ENCODE results near the gene SAMD14.

DNA sequence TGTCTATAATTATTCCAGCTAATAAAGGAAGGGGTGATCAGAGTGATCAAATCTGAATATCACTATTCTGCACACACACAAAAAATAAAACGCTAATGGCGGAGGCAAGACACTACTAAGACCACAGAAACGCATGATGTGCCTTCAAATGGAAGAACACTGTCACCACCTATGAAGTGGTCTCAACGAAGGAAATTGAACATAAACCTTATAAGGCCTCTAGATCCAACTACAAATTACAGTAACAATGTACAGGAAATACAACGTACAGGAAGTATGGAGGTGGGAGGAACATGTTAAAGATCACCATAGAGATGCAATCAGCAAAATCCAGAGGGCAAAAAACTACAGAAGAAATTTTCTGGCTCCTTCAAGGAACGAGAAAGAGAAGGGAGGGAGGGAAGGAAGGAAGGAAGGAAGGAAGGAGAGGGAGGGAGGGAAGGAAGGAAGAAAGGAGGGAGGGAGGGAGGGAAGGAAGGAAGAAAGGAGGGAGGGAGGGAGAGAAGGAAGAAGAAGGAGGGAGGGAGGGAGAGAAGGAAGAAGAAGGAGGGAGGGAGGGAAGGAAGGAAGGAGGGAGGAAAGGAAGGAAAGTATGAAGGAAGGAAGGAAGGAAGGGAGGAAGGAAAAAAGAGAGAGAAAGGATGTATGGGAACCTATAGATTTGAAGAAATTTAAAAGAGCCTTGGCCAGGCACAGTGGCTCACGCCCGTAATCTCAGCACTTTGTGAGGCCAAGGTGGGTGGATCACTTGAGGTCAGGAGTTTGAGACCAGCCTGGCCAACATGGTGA, 32.7 kb upstream of the SAMD14 start:
- TF ChIP-seq CTCF (conservative IDR thresholded peaks at IDR 0.05 in 1 of 2, IDR thresholded peaks at IDR 0.05 in 1 of 2; ENCODE audit: extremely low read depth in 1 of 2, insufficient read depth in 1 of 2, low read depth in 1 of 2, low read length in 2 of 2) (no peak), EZH2 (IDR thresholded peaks at IDR 0.05; ENCODE audit: borderline replicate concordance, low read length) (no peak)

Measured in mammary epithelial cell (primary cell).